ENCODE data around the gene IRF2. TPM values are rescaled to one million over a fixed set of nuclear protein-coding genes. Genes with fewer than 3 reads are reported as not detected.

The IRF2 gene
- total RNA-seq, 6 experiments from 2014 or later = 13.4 to 24.0 (median 19.7) TPM

GRCh38 chr4:184455299-184455698 is 19.1 kb downstream of the IRF2 start:
- TF ChIP-seq CTCF (IDR thresholded peaks at IDR 0.05) = no peak
- Mint-ChIP-seq H3K27me3 (ENCODE audit: insufficient read depth) (no peaks in the 10 kb centered on the region), H3K4me1 (ENCODE audit: low read depth) (peaks cover 79% of the 10 kb centered on the region), H3K36me3 (ENCODE audit: low read depth) (peaks cover 11% of the 10 kb centered on the region; the same call in 1 of the 2 replicates), H3K9me3 (no peaks in the 10 kb centered on the region), H3K4me3 (no peak overlapping the region), H3K27ac (peak overlapping the region; percentile 36; the same call in 1 of the 2 replicates)
- no peak for DNase-seq

- H3K36me3 Mint-ChIP-seq (ENCODE audit: low read depth) = peaks cover 11% of the 10 kb centered on the region; the same call in 1 of the 2 replicates
- 0 out of 2 replicates have a peak, but pooled peaks cover 3% of the 10 kb centered on the region for H3K27me3 Mint-ChIP-seq (ENCODE audit: insufficient read depth)
- no peak for TF ChIP-seq CTCF (IDR thresholded peaks at IDR 0.05)
- DNase-seq = peak; percentile 81
- H3K4me1 Mint-ChIP-seq (ENCODE audit: low read depth) = peaks cover 79% of the 10 kb centered on the region
- H3K4me3 Mint-ChIP-seq = peak overlapping the region; percentile 67
- peak overlapping the region; percentile 90 for H3K27ac Mint-ChIP-seq
- H3K9me3 Mint-ChIP-seq = no peaks in the 10 kb centered on the region
Observed at GRCh38 chr4:184453365-184454160, 20.8 kb downstream of the IRF2 start.

GRCh38 chr4:184452740-184453139 is 21.6 kb downstream of the IRF2 start:
- Mint-ChIP-seq H3K27me3 (ENCODE audit: insufficient read depth) (0 out of 2 replicates have a peak, but pooled peaks cover 3% of the 10 kb centered on the region), H3K36me3 (ENCODE audit: low read depth) (peaks cover 5% of the 10 kb centered on the region; the same call in 1 of the 2 replicates), H3K9me3 (no peaks in the 10 kb centered on the region), H3K4me1 (ENCODE audit: low read depth) (peaks cover 79% of the 10 kb centered on the region), H3K27ac (no peak overlapping the region), H3K4me3 (no peak overlapping the region)
- DNase-seq = no peak
- no peak for TF ChIP-seq CTCF (IDR thresholded peaks at IDR 0.05)

GRCh38 chr4:184451726-184452125 is 22.6 kb downstream of the IRF2 start:
- peaks cover 75% of the 10 kb centered on the region for H3K4me1 Mint-ChIP-seq (ENCODE audit: low read depth)
- H3K9me3 Mint-ChIP-seq = no peaks in the 10 kb centered on the region
- 0 out of 2 replicates have a peak, but pooled peaks cover 5% of the 10 kb centered on the region for H3K36me3 Mint-ChIP-seq (ENCODE audit: low read depth)
- H3K27me3 Mint-ChIP-seq (ENCODE audit: insufficient read depth) = 0 out of 2 replicates have a peak, but pooled peaks cover 3% of the 10 kb centered on the region
- H3K27ac Mint-ChIP-seq = no peak overlapping the region; the same call in 1 of the 2 replicates
- no peak overlapping the region for H3K4me3 Mint-ChIP-seq
- no peak for DNase-seq
- no peak for TF ChIP-seq CTCF (IDR thresholded peaks at IDR 0.05)

- H3K4me1 Mint-ChIP-seq (ENCODE audit: low read depth) = peaks cover 70% of the 10 kb centered on the region
- H3K36me3 Mint-ChIP-seq (ENCODE audit: low read depth) = peaks cover 2% of the 10 kb centered on the region; the same call in 1 of the 2 replicates
- DNase-seq = no peak
- H3K4me3 Mint-ChIP-seq = peak overlapping the region; percentile 23; the same call in 1 of the 2 replicates
- H3K9me3 Mint-ChIP-seq = no peaks in the 10 kb centered on the region
- 0 out of 2 replicates have a peak, but pooled peaks cover 3% of the 10 kb centered on the region for H3K27me3 Mint-ChIP-seq (ENCODE audit: insufficient read depth)
- H3K27ac Mint-ChIP-seq = no peak overlapping the region
- TF ChIP-seq CTCF (IDR thresholded peaks at IDR 0.05) = no peak
Observed at GRCh38 chr4:184450743-184451535, 23.4 kb downstream of the IRF2 start.

Measured in HFFc6 (cell line).